ENCODE data around the gene KLHL29.

DNA sequence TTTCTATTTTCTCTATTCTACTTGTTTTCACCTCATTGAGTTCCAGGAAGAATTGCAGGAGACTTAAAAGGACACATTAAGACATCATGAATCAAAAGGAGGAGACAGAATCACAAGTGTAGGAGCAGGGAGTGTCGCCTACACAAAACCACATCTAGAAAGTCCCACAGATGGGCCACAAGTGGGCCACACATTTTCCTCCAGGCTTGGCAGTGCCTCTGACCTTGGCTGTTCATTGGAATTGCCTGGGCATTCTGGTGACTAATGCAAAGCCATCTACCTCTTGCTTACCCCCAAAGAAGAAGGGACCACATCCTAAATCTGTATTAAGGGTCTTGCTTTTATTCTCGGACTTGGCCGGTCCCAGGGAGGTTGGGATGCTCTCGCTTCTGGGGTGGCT lies 103.6 kb downstream of the KLHL29 start:
- TF ChIP-seq, protein P1, sequence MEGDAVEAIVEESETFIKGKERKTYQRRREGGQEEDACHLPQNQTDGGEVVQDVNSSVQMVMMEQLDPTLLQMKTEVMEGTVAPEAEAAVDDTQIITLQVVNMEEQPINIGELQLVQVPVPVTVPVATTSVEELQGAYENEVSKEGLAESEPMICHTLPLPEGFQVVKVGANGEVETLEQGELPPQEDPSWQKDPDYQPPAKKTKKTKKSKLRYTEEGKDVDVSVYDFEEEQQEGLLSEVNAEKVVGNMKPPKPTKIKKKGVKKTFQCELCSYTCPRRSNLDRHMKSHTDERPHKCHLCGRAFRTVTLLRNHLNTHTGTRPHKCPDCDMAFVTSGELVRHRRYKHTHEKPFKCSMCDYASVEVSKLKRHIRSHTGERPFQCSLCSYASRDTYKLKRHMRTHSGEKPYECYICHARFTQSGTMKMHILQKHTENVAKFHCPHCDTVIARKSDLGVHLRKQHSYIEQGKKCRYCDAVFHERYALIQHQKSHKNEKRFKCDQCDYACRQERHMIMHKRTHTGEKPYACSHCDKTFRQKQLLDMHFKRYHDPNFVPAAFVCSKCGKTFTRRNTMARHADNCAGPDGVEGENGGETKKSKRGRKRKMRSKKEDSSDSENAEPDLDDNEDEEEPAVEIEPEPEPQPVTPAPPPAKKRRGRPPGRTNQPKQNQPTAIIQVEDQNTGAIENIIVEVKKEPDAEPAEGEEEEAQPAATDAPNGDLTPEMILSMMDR (IDR thresholded peaks at IDR 0.05 in 2 of 3, conservative IDR thresholded peaks at IDR 0.05 in 1 of 3; ENCODE audit: control insufficient read depth in 2 of 3, extremely low read depth in 1 of 3, insufficient read depth in 1 of 3, low read depth in 3 of 3, low read length in 3 of 3), result no peak
- TF ChIP-seq GABPA (IDR thresholded peaks at IDR 0.05; ENCODE audit: low read depth) (no peak), POLR2A (IDR thresholded peaks at IDR 0.05; ENCODE audit: low read depth, low read length) (no peak), ZSCAN29 (IDR thresholded peaks at IDR 0.05) (no peak), CEBPB (IDR thresholded peaks at IDR 0.05; ENCODE audit: borderline replicate concordance in 1 of 2, low read depth in 2 of 2, low read length in 2 of 2) (no peak), ZZZ3 (IDR thresholded peaks at IDR 0.05; ENCODE audit: control insufficient read depth, insufficient read length, low read depth) (no peak), EP300 (IDR thresholded peaks at IDR 0.05; ENCODE audit: borderline replicate concordance in 1 of 2, control insufficient read depth in 1 of 2, low read depth in 2 of 2, low read length in 2 of 2) (no peak)
- TF ChIP-seq, protein P2, sequence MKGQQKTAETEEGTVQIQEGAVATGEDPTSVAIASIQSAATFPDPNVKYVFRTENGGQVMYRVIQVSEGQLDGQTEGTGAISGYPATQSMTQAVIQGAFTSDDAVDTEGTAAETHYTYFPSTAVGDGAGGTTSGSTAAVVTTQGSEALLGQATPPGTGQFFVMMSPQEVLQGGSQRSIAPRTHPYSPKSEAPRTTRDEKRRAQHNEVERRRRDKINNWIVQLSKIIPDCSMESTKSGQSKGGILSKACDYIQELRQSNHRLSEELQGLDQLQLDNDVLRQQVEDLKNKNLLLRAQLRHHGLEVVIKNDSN (IDR thresholded peaks at IDR 0.05; ENCODE audit: borderline replicate concordance, extremely low read length, insufficient read depth, low read depth, low read length), result no peak
- TF ChIP-seq, protein P3, sequence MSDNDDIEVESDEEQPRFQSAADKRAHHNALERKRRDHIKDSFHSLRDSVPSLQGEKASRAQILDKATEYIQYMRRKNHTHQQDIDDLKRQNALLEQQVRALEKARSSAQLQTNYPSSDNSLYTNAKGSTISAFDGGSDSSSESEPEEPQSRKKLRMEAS (IDR thresholded peaks at IDR 0.05; ENCODE audit: low read depth, low read length), result no peak
